ENCODE data around the gene CTNND2.

CTNND2 gene

DNA sequence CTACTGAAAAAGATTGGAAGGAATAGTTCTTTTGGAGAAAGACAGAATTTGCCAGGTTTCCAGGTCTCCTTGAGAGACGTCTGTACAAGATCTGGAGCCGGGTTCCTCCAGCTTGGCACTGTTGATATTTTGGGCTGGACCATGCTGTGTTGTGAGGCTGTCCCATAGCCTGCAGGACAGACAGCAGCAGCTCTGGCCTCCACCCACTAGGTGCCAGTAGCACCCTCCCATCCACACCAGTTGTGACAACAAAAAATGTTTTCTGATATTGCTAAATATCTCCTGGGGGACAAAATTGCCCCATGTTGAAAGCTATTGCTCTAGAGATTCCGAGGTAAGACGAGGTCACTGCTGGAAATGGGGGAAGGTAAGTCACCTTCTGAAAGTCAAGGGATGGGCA lies 855.5 kb downstream of the CTNND2 start:
- Histone ChIP-seq H3K9me3 (ENCODE audit: control extremely low read depth in 1 of 5, control insufficient read depth in 4 of 5, insufficient read depth in 2 of 5, low read depth in 1 of 5, low read length in 4 of 5) (no peaks in the 10 kb centered on the region), H3K4me3 (ENCODE audit: control insufficient read depth in 1 of 7, extremely low read depth in 1 of 7, insufficient read depth in 4 of 7, low read depth in 2 of 7, low read length in 6 of 7) (no peak overlapping the region), H3K4me1 (ENCODE audit: control extremely low read depth in 1 of 4, control insufficient read depth in 4 of 4, insufficient read depth in 4 of 4, low read length in 3 of 4) (no peaks in the 10 kb centered on the region), H3K27me3 (replicated peaks in 2 of 5; ENCODE audit: control insufficient read depth in 4 of 5, insufficient read depth in 5 of 5, low read length in 4 of 5) (no peaks in the 10 kb centered on the region), H3K27ac (ENCODE audit: insufficient read depth in 1 of 2, low read depth in 1 of 2, low read length in 2 of 2, poor library complexity in 1 of 2, severe bottlenecking in 2 of 2) (no peak overlapping the region), H3K36me3 (ENCODE audit: control insufficient read depth in 4 of 4, insufficient read depth in 4 of 4, low read length in 3 of 4) (no peaks in the 10 kb centered on the region)
- ChIA-PET POLR2A (no interaction called here), CTCF (no interaction called here)
- peak in 2 of 3 donors; percentile 5 to 20 for DNase-seq
- WGBS (ENCODE audit: insufficient coverage): 100% methylated on average over 1 of the region's 4 CpGs

DNA sequence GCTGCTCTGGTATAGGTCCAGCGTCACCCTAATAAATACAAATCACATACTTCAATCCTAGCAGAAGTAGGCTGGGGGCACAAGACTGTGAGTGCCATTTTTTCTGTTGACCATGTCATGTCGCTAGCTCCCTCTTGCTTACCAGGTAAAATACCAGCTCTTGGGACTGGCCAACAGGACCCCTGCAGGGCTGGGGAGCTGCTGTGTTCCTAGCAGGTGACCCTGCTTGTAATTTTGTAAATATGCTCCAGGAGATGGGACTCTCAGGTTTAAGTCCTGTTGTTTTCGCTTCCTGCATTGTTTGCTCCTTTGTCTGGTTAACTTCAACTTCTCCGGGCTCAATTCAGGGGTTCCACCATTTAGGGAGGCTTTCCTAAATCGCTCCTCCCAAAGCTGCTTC lies 856.6 kb downstream of the CTNND2 start:
- Histone ChIP-seq H3K27me3 (replicated peaks in 2 of 5; ENCODE audit: control insufficient read depth in 4 of 5, insufficient read depth in 5 of 5, low read length in 4 of 5) (no peaks in the 10 kb centered on the region), H3K9me3 (ENCODE audit: control extremely low read depth in 1 of 5, control insufficient read depth in 4 of 5, insufficient read depth in 2 of 5, low read depth in 1 of 5, low read length in 4 of 5) (no peaks in the 10 kb centered on the region), H3K36me3 (ENCODE audit: control insufficient read depth in 4 of 4, insufficient read depth in 4 of 4, low read length in 3 of 4) (no peaks in the 10 kb centered on the region), H3K4me3 (ENCODE audit: control insufficient read depth in 1 of 7, extremely low read depth in 1 of 7, insufficient read depth in 4 of 7, low read depth in 2 of 7, low read length in 6 of 7) (no peak overlapping the region), H3K27ac (ENCODE audit: insufficient read depth in 1 of 2, low read depth in 1 of 2, low read length in 2 of 2, poor library complexity in 1 of 2, severe bottlenecking in 2 of 2) (no peak overlapping the region), H3K4me1 (ENCODE audit: control extremely low read depth in 1 of 4, control insufficient read depth in 4 of 4, insufficient read depth in 4 of 4, low read length in 3 of 4) (no peaks in the 10 kb centered on the region)
- DNase-seq: no peak
- ChIA-PET POLR2A (no interaction called here), CTCF (interaction anchor here (0.8 kb wide), 1 partner anchor 9 kb away, joined by 4 read pairs; no protein-coding TSS in a partner anchor)
- 100% methylated on average over 4 of the region's 5 CpGs for WGBS (ENCODE audit: insufficient coverage)

DNA sequence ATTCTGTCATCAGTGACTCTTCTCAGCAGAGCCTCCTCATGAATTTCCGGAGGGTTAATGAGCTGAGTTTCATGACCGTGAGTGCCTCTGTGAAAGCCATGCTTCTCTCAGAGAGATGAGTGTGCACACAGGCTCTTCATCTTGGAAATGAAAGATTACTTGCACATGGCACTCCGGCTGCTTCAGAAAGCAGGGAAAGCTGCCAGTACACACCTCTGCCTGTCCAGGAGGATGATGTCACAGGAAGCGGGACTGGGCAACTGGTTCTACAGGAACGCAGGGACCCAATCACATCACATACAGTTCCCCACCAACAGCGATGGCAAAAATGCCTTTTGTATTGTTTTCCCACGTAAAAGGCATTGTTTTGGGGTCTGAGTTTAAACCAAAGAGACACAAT lies 857.2 kb downstream of the CTNND2 start:
- Histone ChIP-seq H3K4me3 (ENCODE audit: control insufficient read depth in 1 of 7, extremely low read depth in 1 of 7, insufficient read depth in 4 of 7, low read depth in 2 of 7, low read length in 6 of 7) (no peak overlapping the region), H3K36me3 (ENCODE audit: control insufficient read depth in 4 of 4, insufficient read depth in 4 of 4, low read length in 3 of 4) (no peaks in the 10 kb centered on the region), H3K27me3 (replicated peaks in 2 of 5; ENCODE audit: control insufficient read depth in 4 of 5, insufficient read depth in 5 of 5, low read length in 4 of 5) (no peaks in the 10 kb centered on the region), H3K9me3 (ENCODE audit: control extremely low read depth in 1 of 5, control insufficient read depth in 4 of 5, insufficient read depth in 2 of 5, low read depth in 1 of 5, low read length in 4 of 5) (no peaks in the 10 kb centered on the region), H3K27ac (ENCODE audit: insufficient read depth in 1 of 2, low read depth in 1 of 2, low read length in 2 of 2, poor library complexity in 1 of 2, severe bottlenecking in 2 of 2) (no peak overlapping the region), H3K4me1 (ENCODE audit: control extremely low read depth in 1 of 4, control insufficient read depth in 4 of 4, insufficient read depth in 4 of 4, low read length in 3 of 4) (no peaks in the 10 kb centered on the region)
- CTCF ChIA-PET: interaction anchor here (0.8 kb wide), 1 partner anchor 9 kb away, joined by 4 read pairs; no protein-coding TSS in a partner anchor
- DNase-seq: no peak
- POLR2A ChIA-PET: no interaction called here
- WGBS (ENCODE audit: insufficient coverage): 100% methylated on average over 3 of the region's 7 CpGs

DNA sequence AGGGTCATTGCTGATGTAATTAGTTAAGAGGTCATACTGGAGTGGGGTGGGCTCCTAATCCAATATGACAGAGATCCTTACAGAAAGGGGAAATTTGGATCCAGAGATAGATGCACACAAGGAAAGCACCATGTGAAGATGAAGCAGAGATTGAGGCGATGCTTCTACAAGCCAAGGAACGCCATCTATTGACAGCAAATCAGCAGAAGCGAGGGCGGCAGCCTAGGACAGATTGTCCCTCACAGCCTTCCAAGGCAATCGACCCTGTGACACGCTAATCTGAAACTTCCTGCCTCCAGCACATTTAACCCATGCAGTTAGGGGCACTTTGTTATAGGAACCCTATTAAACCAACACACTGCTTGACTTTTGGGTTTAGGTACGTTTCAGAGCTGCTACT lies 858.1 kb downstream of the CTNND2 start:
- ChIA-PET POLR2A (no interaction called here), CTCF (no interaction called here)
- no peaks in the 10 kb centered on the region for H3K4me1 ChIP-seq (ENCODE audit: control extremely low read depth in 1 of 4, control insufficient read depth in 4 of 4, insufficient read depth in 4 of 4, low read length in 3 of 4)
- H3K36me3 ChIP-seq (ENCODE audit: control insufficient read depth in 4 of 4, insufficient read depth in 4 of 4, low read length in 3 of 4): no peaks in the 10 kb centered on the region
- no peaks in the 10 kb centered on the region for H3K9me3 ChIP-seq (ENCODE audit: control extremely low read depth in 1 of 5, control insufficient read depth in 4 of 5, insufficient read depth in 2 of 5, low read depth in 1 of 5, low read length in 4 of 5)
- no peaks in the 10 kb centered on the region for H3K27me3 ChIP-seq (replicated peaks in 2 of 5; ENCODE audit: control insufficient read depth in 4 of 5, insufficient read depth in 5 of 5, low read length in 4 of 5)
- no peak for DNase-seq
- H3K4me3 ChIP-seq (ENCODE audit: control insufficient read depth in 1 of 7, extremely low read depth in 1 of 7, insufficient read depth in 4 of 7, low read depth in 2 of 7, low read length in 6 of 7): no peak overlapping the region
- WGBS (ENCODE audit: insufficient coverage): 72% methylated on average over 7 of the region's 7 CpGs
- H3K27ac ChIP-seq (ENCODE audit: insufficient read depth in 1 of 2, low read depth in 1 of 2, low read length in 2 of 2, poor library complexity in 1 of 2, severe bottlenecking in 2 of 2): no peak overlapping the region

DNA sequence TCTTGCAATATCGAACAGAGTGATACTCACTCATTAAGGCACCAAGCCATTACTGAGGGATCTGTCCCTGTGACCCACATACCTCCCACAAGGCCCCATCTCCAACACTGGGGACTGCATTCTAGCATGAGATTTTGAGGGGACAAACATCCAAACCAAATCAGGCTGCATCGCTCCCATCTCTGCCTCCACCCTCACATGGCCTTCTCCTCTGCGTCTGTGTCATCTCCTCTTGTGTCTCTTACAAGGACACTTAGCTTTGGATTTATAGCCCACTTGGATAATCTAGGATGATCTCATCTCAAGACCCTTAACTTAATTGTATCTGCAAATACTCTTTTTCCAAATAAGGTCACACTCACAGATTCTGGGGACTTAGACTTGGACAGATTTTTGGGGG lies 858.8 kb downstream of the CTNND2 start:
- DNase-seq: no peak
- H3K4me1 ChIP-seq (ENCODE audit: control extremely low read depth in 1 of 4, control insufficient read depth in 4 of 4, insufficient read depth in 4 of 4, low read length in 3 of 4): no peaks in the 10 kb centered on the region
- H3K36me3 ChIP-seq (ENCODE audit: control insufficient read depth in 4 of 4, insufficient read depth in 4 of 4, low read length in 3 of 4): no peaks in the 10 kb centered on the region
- no peak overlapping the region for H3K4me3 ChIP-seq (ENCODE audit: control insufficient read depth in 1 of 7, extremely low read depth in 1 of 7, insufficient read depth in 4 of 7, low read depth in 2 of 7, low read length in 6 of 7)
- POLR2A ChIA-PET: no interaction called here
- H3K27me3 ChIP-seq (replicated peaks in 2 of 5; ENCODE audit: control insufficient read depth in 4 of 5, insufficient read depth in 5 of 5, low read length in 4 of 5): no peaks in the 10 kb centered on the region
- no peak overlapping the region for H3K27ac ChIP-seq (ENCODE audit: insufficient read depth in 1 of 2, low read depth in 1 of 2, low read length in 2 of 2, poor library complexity in 1 of 2, severe bottlenecking in 2 of 2)
- 94% methylated on average over 2 of the region's 3 CpGs for WGBS (ENCODE audit: insufficient coverage)
- CTCF ChIA-PET: no interaction called here
- H3K9me3 ChIP-seq (ENCODE audit: control extremely low read depth in 1 of 5, control insufficient read depth in 4 of 5, insufficient read depth in 2 of 5, low read depth in 1 of 5, low read length in 4 of 5): no peaks in the 10 kb centered on the region

DNA sequence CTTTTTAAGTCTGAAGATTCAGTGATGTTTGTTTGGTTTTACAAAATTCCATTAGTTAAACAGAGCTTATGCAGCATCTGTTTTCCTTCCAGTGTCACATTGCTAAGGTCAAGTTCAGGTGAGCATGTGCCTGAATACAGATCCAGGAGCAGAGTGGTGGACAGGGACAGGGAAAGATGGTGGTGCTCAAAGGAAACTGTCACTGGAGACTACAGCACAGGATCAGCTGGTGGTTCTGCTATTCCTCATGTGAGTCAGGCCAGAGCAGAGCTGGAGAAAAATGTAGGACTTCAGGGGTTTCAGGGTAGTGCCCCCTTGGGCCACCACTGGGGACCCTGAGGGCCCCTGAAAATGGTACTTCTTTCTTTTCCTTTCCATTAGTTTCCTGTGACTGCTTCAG lies 859.7 kb downstream of the CTNND2 start:
- POLR2A ChIA-PET: no interaction called here
- Histone ChIP-seq H3K9me3 (ENCODE audit: control extremely low read depth in 1 of 5, control insufficient read depth in 4 of 5, insufficient read depth in 2 of 5, low read depth in 1 of 5, low read length in 4 of 5) (no peaks in the 10 kb centered on the region), H3K4me1 (ENCODE audit: control extremely low read depth in 1 of 4, control insufficient read depth in 4 of 4, insufficient read depth in 4 of 4, low read length in 3 of 4) (no peaks in the 10 kb centered on the region), H3K27me3 (replicated peaks in 2 of 5; ENCODE audit: control insufficient read depth in 4 of 5, insufficient read depth in 5 of 5, low read length in 4 of 5) (no peaks in the 10 kb centered on the region), H3K4me3 (ENCODE audit: control insufficient read depth in 1 of 7, extremely low read depth in 1 of 7, insufficient read depth in 4 of 7, low read depth in 2 of 7, low read length in 6 of 7) (no peak overlapping the region), H3K27ac (ENCODE audit: insufficient read depth in 1 of 2, low read depth in 1 of 2, low read length in 2 of 2, poor library complexity in 1 of 2, severe bottlenecking in 2 of 2) (no peak overlapping the region), H3K36me3 (ENCODE audit: control insufficient read depth in 4 of 4, insufficient read depth in 4 of 4, low read length in 3 of 4) (no peaks in the 10 kb centered on the region)
- DNase-seq: no peak
- CTCF ChIA-PET: interaction anchor here (1.4 kb wide), 1 partner anchor 9 kb away, joined by 3 read pairs; no protein-coding TSS in a partner anchor

DNA sequence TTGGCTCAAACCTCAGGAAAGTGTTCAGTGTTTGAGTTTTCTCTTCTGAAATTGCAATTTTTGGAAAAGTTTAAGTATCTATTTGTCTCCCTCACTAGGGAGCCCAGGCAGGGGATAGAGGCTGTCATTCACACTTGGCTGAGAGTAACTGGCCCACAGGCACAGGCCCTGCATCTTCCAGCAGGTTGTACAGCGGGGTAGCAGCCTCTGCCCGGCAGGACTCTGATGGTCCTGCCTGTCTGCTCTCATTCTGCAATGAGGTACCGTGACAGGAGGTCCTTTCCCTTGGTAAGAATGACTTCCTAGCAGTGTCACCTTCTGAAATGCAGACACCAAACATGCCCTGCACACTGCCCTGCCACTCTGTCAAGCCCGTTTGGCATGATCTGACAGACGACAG lies 860.4 kb downstream of the CTNND2 start:
- no peaks in the 10 kb centered on the region for H3K4me1 ChIP-seq (ENCODE audit: control extremely low read depth in 1 of 4, control insufficient read depth in 4 of 4, insufficient read depth in 4 of 4, low read length in 3 of 4)
- CTCF ChIA-PET: interaction anchor here (1.4 kb wide), 1 partner anchor 10 kb away, joined by 3 read pairs; no protein-coding TSS in a partner anchor
- 93% methylated on average over 5 of the region's 5 CpGs for WGBS (ENCODE audit: insufficient coverage)
- H3K36me3 ChIP-seq (ENCODE audit: control insufficient read depth in 4 of 4, insufficient read depth in 4 of 4, low read length in 3 of 4): no peaks in the 10 kb centered on the region
- no peaks in the 10 kb centered on the region for H3K9me3 ChIP-seq (ENCODE audit: control extremely low read depth in 1 of 5, control insufficient read depth in 4 of 5, insufficient read depth in 2 of 5, low read depth in 1 of 5, low read length in 4 of 5)
- no peak overlapping the region for H3K27ac ChIP-seq (ENCODE audit: insufficient read depth in 1 of 2, low read depth in 1 of 2, low read length in 2 of 2, poor library complexity in 1 of 2, severe bottlenecking in 2 of 2)
- POLR2A ChIA-PET: interaction anchor here (0.5 kb wide), 1 partner anchor 112 kb away, joined by 4 read pairs; no protein-coding TSS in a partner anchor
- no peaks in the 10 kb centered on the region for H3K27me3 ChIP-seq (replicated peaks in 2 of 5; ENCODE audit: control insufficient read depth in 4 of 5, insufficient read depth in 5 of 5, low read length in 4 of 5)
- no peak overlapping the region for H3K4me3 ChIP-seq (ENCODE audit: control insufficient read depth in 1 of 7, extremely low read depth in 1 of 7, insufficient read depth in 4 of 7, low read depth in 2 of 7, low read length in 6 of 7)
- no peak for DNase-seq

Measured in common myeloid progenitor, CD34-positive (primary cell).